K562 (cell line): ENCODE results near the gene CLCN1. TPM values are rescaled to one million over a fixed set of nuclear protein-coding genes. Genes with fewer than 3 reads are reported as not detected.

Source experiments
- ATF7 ChIP-seq: fragments of 450-650 bp; IDR thresholded peaks from 2 replicates; pipeline ENCODE4 v1.7.1; 2014; ENCODE audit warnings: mild to moderate bottlenecking, moderate library complexity
- CHD1 ChIP-seq: fragments of 200-600 bp; sonication (generic); IDR thresholded peaks from one replicate; pipeline ENCODE4 v1.6.1; 2012; ENCODE audit warnings: mild to moderate bottlenecking, moderate library complexity, low read length, inconsistent platforms
- FIP1L1 ChIP-seq: fragments of 200-400 bp; formaldehyde crosslinking; IDR thresholded peaks from 2 replicates; pipeline ENCODE4 v1.6.1; 2018; ENCODE audit warnings: mild to moderate bottlenecking, low read depth, low read length; ENCODE audit not compliant: poor library complexity, severe bottlenecking
- GABPB1 ChIP-seq: sonication (generic); formaldehyde crosslinking; IDR thresholded peaks from 2 replicates; pipeline ENCODE4 v1.8.0; 2022; ENCODE audit warnings: mild to moderate bottlenecking, missing genetic modification reagents
- ILF3 ChIP-seq: fragments of 450-650 bp; IDR thresholded peaks from 2 replicates; pipeline ENCODE4 v1.6.1; 2018; ENCODE audit warnings: antibody characterized with exemption, mild to moderate bottlenecking, moderate library complexity, borderline replicate concordance
- KAT7 ChIP-seq: sonication (generic); formaldehyde crosslinking; IDR thresholded peaks from 2 replicates; pipeline ENCODE4 v1.8.0; 2022; ENCODE audit warnings: missing genetic modification reagents, mild to moderate bottlenecking, borderline replicate concordance
- MAFK ChIP-seq: IDR thresholded peaks from 2 replicates; pipeline ENCODE4 v1.6.1; 2011; ENCODE audit warnings: low read length, improper control_type of control experiment
- MCM7 ChIP-seq, 2 experiments: fragments of 450-650 bp; IDR thresholded peaks; 2 replicates each; pipeline ENCODE4 v1.6.1; 2016 to 2018
- NFIX ChIP-seq: fragments of 250-450 bp; sonication (Bioruptor Pico); IDR thresholded peaks from 2 replicates; pipeline ENCODE4 v1.4.0; 2020; ENCODE audit warnings: low read depth, mild to moderate bottlenecking, moderate library complexity
- POLR3G ChIP-seq: IDR thresholded peaks from 2 replicates; pipeline ENCODE4 v1.6.1; 2011; ENCODE audit not compliant: insufficient read length, insufficient replicate concordance; ENCODE audit errors: extremely low read depth
- PPARD ChIP-seq: fragments of 250-450 bp; sonication (Bioruptor Pico); IDR thresholded peaks from 2 replicates; pipeline ENCODE4 v1.8.0; 2022; ENCODE audit warnings: inconsistent platforms, mild to moderate bottlenecking, moderate library complexity
- RBM14 ChIP-seq: fragments of 200-400 bp; formaldehyde crosslinking; IDR thresholded peaks from 2 replicates; pipeline ENCODE4 v1.6.1; 2018; ENCODE audit warnings: low read depth, mild to moderate bottlenecking, low read length, moderate library complexity, borderline replicate concordance; ENCODE audit not compliant: insufficient read depth
- SMAD2 ChIP-seq: fragments of 150-350 bp; IDR thresholded peaks from 2 replicates; pipeline ENCODE4 v1.6.1; 2014; ENCODE audit warnings: low read depth, mild to moderate bottlenecking, low read length
- THAP7 ChIP-seq: fragments of 250-450 bp; sonication (Bioruptor Pico); IDR thresholded peaks from 2 replicates; pipeline ENCODE4 v1.5.0; 2021
- TRIM28 ChIP-seq: fragments of 450-650 bp; IDR thresholded peaks from 2 replicates; pipeline ENCODE4 v1.6.1; 2017
- ZBTB40 ChIP-seq, 2 experiments: fragments of 450-650 bp in 1 of 2; sonication (generic) in 1 of 2; formaldehyde crosslinking in 1 of 2; IDR thresholded peaks; 2 replicates each; pipeline versions ENCODE4 v1.7.1 to v1.9.0; 2016 to 2022; ENCODE audit warnings: inconsistent platforms in 1 of 2, mild to moderate bottlenecking in 1 of 2, missing genetic modification reagents in 1 of 2
- ZBTB7A ChIP-seq: IDR thresholded peaks from 2 replicates; pipeline ENCODE4 v1.6.1; 2011; ENCODE audit warnings: low read depth, mild to moderate bottlenecking, low read length, moderate library complexity, borderline replicate concordance; ENCODE audit not compliant: control insufficient read depth
- ZFX ChIP-seq: sonication (generic); formaldehyde crosslinking; IDR thresholded peaks from 2 replicates; pipeline ENCODE4 v1.8.0; 2022; ENCODE audit warnings: mild to moderate bottlenecking, missing genetic modification reagents, moderate library complexity
- ZNF146 ChIP-seq: IDR thresholded peaks from one replicate; pipeline ENCODE4 v1.6.1; 2018; ENCODE audit warnings: missing compliant biosample characterization; ENCODE audit not compliant: unreplicated experiment
- ZNF583 ChIP-seq: fragments of 250-450 bp; sonication (Bioruptor Pico); IDR thresholded peaks from 2 replicates; pipeline ENCODE4 v1.4.0; 2020
- polyA plus RNA-seq, 8 experiments: library from polyadenylated mRNA; depleted of rRNA in 4 of 8; stranded (reverse) in 5 of 8; unstranded in 3 of 8; fragments of >200 nt; fragmentation: Nextera tagmentation in 2 of 8; fragmentation: Illumina TruSeq in 1 of 8; extraction: Ambion mirVana in 2 of 8; extraction: Trizol in 1 of 8; gene quantifications; 2 replicates each; pipeline versions ENCODE4 v1.2.1 to v1.2.3, GENCODE V29; 2011 to 2014; ENCODE audit warnings: inconsistent platforms in 1 of 8, missing spikeins in 1 of 8
- total RNA-seq, 7 experiments: library from RNA; depleted of rRNA in 6 of 7; stranded (reverse); fragments of >200 nt in 6 of 7; fragmentation: Illumina TruSeq in 2 of 7; extraction: Trizol in 2 of 7; gene quantifications; 2 replicates each; pipeline versions ENCODE4 v1.2.1 to v1.2.3, GENCODE V29; 2011 to 2021; ENCODE audit warnings: low replicate concordance in 1 of 7

Gene CLCN1
- total and polyA plus RNA-seq, 9 of the 15 experiments (the other 6 are each of a cell fraction or from before 2014, with no cell fraction given): 0.01 to 0.11 (median 0.04) TPM; not detected in 4

DNA sequence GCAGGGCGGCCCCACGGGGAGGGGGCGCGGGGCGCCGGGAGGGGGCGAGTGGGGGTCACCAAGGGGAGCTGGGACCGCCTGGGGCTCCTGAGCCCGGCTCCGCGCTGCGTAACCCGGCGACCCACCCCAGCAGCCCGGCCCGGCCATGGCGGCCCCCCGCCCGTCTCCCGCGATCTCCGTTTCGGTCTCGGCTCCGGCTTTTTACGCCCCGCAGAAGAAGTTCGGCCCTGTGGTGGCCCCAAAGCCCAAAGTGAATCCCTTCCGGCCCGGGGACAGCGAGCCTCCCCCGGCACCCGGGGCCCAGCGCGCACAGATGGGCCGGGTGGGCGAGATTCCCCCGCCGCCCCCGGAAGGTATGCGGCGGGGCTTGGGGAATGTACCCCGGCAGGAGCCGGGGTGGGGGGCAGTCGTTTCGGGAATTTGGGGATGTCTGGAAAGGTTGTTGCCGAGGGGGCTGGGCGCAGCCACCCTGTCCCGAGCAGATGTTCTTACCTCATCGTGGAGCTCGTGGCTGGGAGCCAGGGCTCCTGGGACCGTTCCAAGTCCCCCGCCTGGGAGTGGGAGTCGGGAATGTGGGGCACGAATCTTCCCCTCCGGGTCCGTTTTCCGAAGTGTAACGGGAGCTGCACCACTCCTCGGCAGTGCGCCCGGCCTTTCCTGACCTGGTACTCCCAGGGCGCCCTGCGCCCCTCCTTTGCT lies 65.7 kb downstream of the CLCN1 start (continued):
- TF ChIP-seq ZBTB40 (IDR thresholded peaks at IDR 0.05) (peak; percentile 67), ZBTB40 (CRISPR knock-in tag; IDR thresholded peaks at IDR 0.05) (no peak), NFIX (CRISPR knock-in tag) (no peak), PPARD (CRISPR knock-in tag) (no peak), RBM14 (0 out of 2 replicates have a peak, but pooled peaks have one; percentile 46), ATF7 (peak; percentile 34; the same call in 1 of the 2 replicates), POLR3G (no peak), ZBTB7A (peak; percentile 33; the same call in 1 of the 2 replicates), MAFK (no peak), ILF3 (no peak), MCM7 (IDR thresholded peaks at IDR 0.05) (no peak), CHD1 (peak; percentile 83), KAT7 (CRISPR knock-in tag) (no peak), ZFX (CRISPR knock-in tag) (peak; percentile 32), ZNF583 (CRISPR knock-in tag) (no peak), ZNF146 (CRISPR knock-in tag) (no peak), GABPB1 (CRISPR knock-in tag) (no peak), SMAD2 (no peak), TRIM28 (no peak), THAP7 (CRISPR knock-in tag) (0 out of 2 replicates have a peak, but pooled peaks have one; percentile 41), FIP1L1 (peak; percentile 66)
